HCT116 (cell line): ENCODE results near the gene UBQLN1. TPM values are rescaled to one million over a fixed set of nuclear protein-coding genes. Genes with fewer than 3 reads are reported as not detected.

ENCODE experiments used
- ATAC-seq: fragments of 200-7000 bp; cut with Tn5 transposase; 2 replicates; pipeline ENCODE4 v1.9.1; 2020; ENCODE audit warnings: mild to moderate bottlenecking, moderate library complexity
- BruUV-seq: library from RNA; stranded (reverse); fragments of 400-500 nt; replicated peaks from 2 replicates; lab custom pipeline; 2021; lab: Mats Ljungman, UMichigan
- CTCF ChIA-PET: fragments of 300-600 bp; sonication (Branson Sonifier 250); formaldehyde crosslinking; loops from one replicate; lab custom pipeline; 2021; ENCODE audit warnings: antibody characterized with exemption; lab: Charles Lee
- POLR2A ChIA-PET: fragments of 300-600, 350-600 bp; sonication (Branson Sonifier 250); formaldehyde crosslinking; loops from one replicate; lab custom pipeline; 2021; ENCODE audit warnings: antibody characterized with exemption; lab: Charles Lee
- RAD21 ChIA-PET, 2 experiments: fragments of 300-600 bp; sonication (Branson Sonifier 250); formaldehyde crosslinking; loops; one replicate each; lab custom pipeline; 2023; ENCODE audit warnings: low total read pairs in 2 of 2; ENCODE audit not compliant: uncharacterized antibody in 2 of 2, unreplicated experiment in 2 of 2, low non-redundant PET in 1 of 2; lab: Charles Lee
- DNase-seq: peaks from one replicate; pipeline ENCODE4 v3.0.0-alpha.2; 2010; ENCODE audit warnings: low read depth, low spot score
- H2AFZ ChIP-seq: fragments of 200-600 bp; shearing (Covaris generic), sonication (generic); 2 replicates; pipeline ENCODE4 v1.6.1; 2017; ENCODE audit warnings: low read depth, mixed run types, mixed read lengths, antibody characterized with exemption, low read length; ENCODE audit not compliant: poor library complexity, severe bottlenecking
- H3K27ac ChIP-seq: 2 replicates; pipeline ENCODE4 v1.5.1; 2012; ENCODE audit warnings: low read depth, low read length
- H3K27me3 ChIP-seq: fragments of 200-600 bp; sonication (generic); 2 replicates; pipeline ENCODE4 v1.6.1; 2016; ENCODE audit warnings: mixed run types, low read length, mixed read lengths; ENCODE audit not compliant: insufficient read depth
- H3K36me3 ChIP-seq, 2 experiments: fragments of 200-500 bp in 1 of 2; fragments of 200-600 bp in 1 of 2; sonication (Bioruptor generic) in 1 of 2; sonication (generic) in 1 of 2; 2 replicates each; pipeline versions ENCODE4 v1.5.1 to v1.6.1; 2014 to 2016; ENCODE audit warnings: low read length in 2 of 2, inconsistent platforms in 1 of 2, mixed read lengths in 1 of 2, mixed run types in 1 of 2; ENCODE audit not compliant: insufficient read depth in 2 of 2, control insufficient read depth in 1 of 2
- H3K4me1 ChIP-seq, 2 experiments: fragments of 200-600 bp in 1 of 2; sonication (generic) in 1 of 2; 2 replicates each; pipeline versions ENCODE4 v1.5.1 to v1.6.1; 2012 to 2017; ENCODE audit warnings: low read length in 2 of 2, inconsistent platforms in 1 of 2, mild to moderate bottlenecking in 1 of 2, mixed read lengths in 1 of 2, mixed run types in 1 of 2, moderate library complexity in 1 of 2; ENCODE audit not compliant: insufficient read depth in 2 of 2, control insufficient read depth in 1 of 2
- H3K4me2 ChIP-seq: fragments of 200-600 bp; sonication (generic); 2 replicates; pipeline ENCODE4 v1.6.1; 2017; ENCODE audit warnings: mixed run types, low read length, mixed read lengths
- H3K4me3 ChIP-seq, 2 experiments: fragments of 200-600 bp in 1 of 2; sonication (generic) in 1 of 2; replicated peaks in 1 of 2; 2 replicates each; pipeline ENCODE4 v1.5.1; 2011 to 2016; ENCODE audit warnings: low read length in 2 of 2, control low read depth in 1 of 2, low read depth in 1 of 2, mild to moderate bottlenecking in 1 of 2, mixed read lengths in 1 of 2, mixed run types in 1 of 2
- H3K79me2 ChIP-seq: fragments of 200-600 bp; sonication (generic); 2 replicates; pipeline ENCODE4 v1.6.1; 2017; ENCODE audit warnings: mild to moderate bottlenecking, mixed run types, low read length, moderate library complexity, mixed read lengths; ENCODE audit not compliant: insufficient read depth
- H3K9ac ChIP-seq: fragments of 200-600 bp; sonication (generic); 2 replicates; pipeline ENCODE4 v1.6.1; 2016; ENCODE audit warnings: low read length, mixed read lengths
- H3K9me2 ChIP-seq: fragments of 200-600 bp; sonication (generic), shearing (Covaris generic); 2 replicates; pipeline ENCODE4 v1.6.1; 2017; ENCODE audit warnings: mixed run types, mild to moderate bottlenecking, moderate library complexity; ENCODE audit not compliant: insufficient read depth
- H3K9me3 ChIP-seq, 2 experiments: fragments of 200-500 bp in 1 of 2; fragments of 200-600 bp in 1 of 2; sonication (Bioruptor generic) in 1 of 2; sonication (generic) in 1 of 2; 2 replicates each; pipeline ENCODE4 v1.6.1; 2014 to 2017; ENCODE audit warnings: low read length in 2 of 2, mixed read lengths in 2 of 2, inconsistent platforms in 1 of 2, low read depth in 1 of 2, mild to moderate bottlenecking in 1 of 2, mixed run types in 1 of 2, moderate library complexity in 1 of 2; ENCODE audit not compliant: control insufficient read depth in 1 of 2, insufficient read depth in 1 of 2
- H4K20me1 ChIP-seq: fragments of 200-600 bp; sonication (generic), shearing (Covaris generic); 2 replicates; pipeline ENCODE4 v1.6.1; 2017; ENCODE audit warnings: mixed run types, mild to moderate bottlenecking, moderate library complexity; ENCODE audit not compliant: insufficient read depth
- CBX3 ChIP-seq: IDR thresholded peaks from 2 replicates; pipeline ENCODE4 v1.6.1; 2012; ENCODE audit warnings: low read depth
- EGR1 ChIP-seq: IDR thresholded peaks from 2 replicates; pipeline ENCODE4 v1.6.1; 2012; ENCODE audit warnings: low read depth
- EZH2 ChIP-seq: fragments of 200-600 bp; sonication (generic); IDR thresholded peaks from 2 replicates; pipeline ENCODE4 v1.6.1; 2017; ENCODE audit warnings: antibody characterized with exemption, mixed run types
- EZH2phosphoT487 ChIP-seq: fragments of 200-600 bp; IDR thresholded peaks from 2 replicates; pipeline ENCODE4 v1.6.1; 2018; ENCODE audit warnings: antibody characterized with exemption, borderline replicate concordance
- FOSL1 ChIP-seq: IDR thresholded peaks from 2 replicates; pipeline ENCODE4 v1.6.1; 2012; ENCODE audit warnings: low read depth
- POLR2AphosphoS5 ChIP-seq: IDR thresholded peaks from 2 replicates; pipeline ENCODE4 v1.6.1; 2011; ENCODE audit warnings: mild to moderate bottlenecking, low read depth, low read length, moderate library complexity
- RAD21 ChIP-seq: IDR thresholded peaks from 2 replicates; pipeline ENCODE4 v1.6.1; 2012; ENCODE audit warnings: low read depth, mild to moderate bottlenecking
- SIN3A ChIP-seq: IDR thresholded peaks from 2 replicates; pipeline ENCODE4 v1.6.1; 2012; ENCODE audit warnings: low read depth
- SP1 ChIP-seq: IDR thresholded peaks from 2 replicates; pipeline ENCODE4 v1.6.1; 2012; ENCODE audit warnings: low read depth
- SRF ChIP-seq: IDR thresholded peaks from 2 replicates; pipeline ENCODE4 v1.6.1; 2012; ENCODE audit warnings: low read depth
- YY1 ChIP-seq: IDR thresholded peaks from 2 replicates; pipeline ENCODE4 v1.6.1; 2011; ENCODE audit warnings: low read length, low read depth, moderate library complexity, mild to moderate bottlenecking; ENCODE audit not compliant: insufficient replicate concordance; ENCODE audit errors: extremely low read depth
- ZFX ChIP-seq: fragments of 450-650 bp; IDR thresholded peaks from 2 replicates; pipeline ENCODE4 v1.6.1; 2017
- ZNF274 ChIP-seq: fragments of 200-500 bp; sonication (Bioruptor generic); IDR thresholded peaks from 2 replicates; pipeline ENCODE4 v1.6.1; 2014; ENCODE audit warnings: mild to moderate bottlenecking, low read depth, low read length, inconsistent platforms
- intact Hi-C: fragments of 100-400 bp; cut with micrococcal nuclease; formaldehyde crosslinking; loops from 2 replicates; pipeline ENCODE4 v1.10.0; 2022
- total RNA-seq: library from RNA; stranded (reverse); gene quantifications from one replicate; pipeline ENCODE4 v1.2.1, GENCODE V29; 2021; ENCODE audit not compliant: unreplicated experiment
- TF ChIP-seq, protein P1 (sequence below): IDR thresholded peaks from 2 replicates; pipeline ENCODE4 v1.6.1; 2011; ENCODE audit warnings: mild to moderate bottlenecking, low read length, moderate library complexity; ENCODE audit not compliant: insufficient replicate concordance; ENCODE audit errors: extremely low read depth
- TF ChIP-seq, protein P2 (sequence below): IDR thresholded peaks from 2 replicates; pipeline ENCODE4 v1.6.1; 2012; ENCODE audit warnings: low read depth

Gene UBQLN1
- total RNA-seq, 1 experiment from 2014 or later: 128 TPM

DNA sequence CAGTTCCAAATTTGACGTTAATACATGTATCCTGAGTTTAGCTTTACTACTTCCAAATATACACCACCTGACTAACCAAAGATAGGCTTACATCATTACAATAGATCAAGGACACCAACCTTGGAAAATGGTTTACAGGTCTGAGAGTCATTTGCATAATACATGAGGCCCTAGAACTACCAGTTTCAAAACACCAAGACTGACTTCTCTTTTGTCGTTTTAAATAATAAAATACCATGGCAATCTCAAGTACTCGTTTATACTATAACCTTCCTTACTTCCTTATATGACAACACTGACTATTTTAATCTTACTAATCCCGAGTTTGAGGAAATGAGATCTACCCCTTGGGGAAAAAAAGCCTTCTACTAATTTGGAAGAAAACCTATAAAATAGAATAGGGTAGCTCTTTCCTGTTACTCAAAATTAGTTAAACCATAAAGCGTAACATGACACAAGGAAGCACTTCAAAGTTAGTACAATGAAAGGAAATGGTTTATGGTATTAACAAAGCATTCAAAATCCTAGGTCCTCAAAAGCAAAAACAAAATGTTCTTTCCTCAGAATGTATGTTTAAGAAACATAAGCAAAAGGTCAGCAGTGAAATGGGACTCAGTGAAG is 42.1 kb downstream of the UBQLN1 start:
- no peak for ATAC-seq
- ChIA-PET RAD21 (no interaction called here), CTCF (no interaction called here), POLR2A (interaction anchor here (0.8 kb wide), 1 partner anchor 415 kb away, joined by 3 read pairs; no protein-coding TSS in a partner anchor)
- no peak for DNase-seq
- H2AFZ ChIP-seq: no peak overlapping the region
- H3K36me3 ChIP-seq: peaks cover 39 to 57% of the 10 kb centered on the region in 2 experiments
- TF ChIP-seq, protein P1, sequence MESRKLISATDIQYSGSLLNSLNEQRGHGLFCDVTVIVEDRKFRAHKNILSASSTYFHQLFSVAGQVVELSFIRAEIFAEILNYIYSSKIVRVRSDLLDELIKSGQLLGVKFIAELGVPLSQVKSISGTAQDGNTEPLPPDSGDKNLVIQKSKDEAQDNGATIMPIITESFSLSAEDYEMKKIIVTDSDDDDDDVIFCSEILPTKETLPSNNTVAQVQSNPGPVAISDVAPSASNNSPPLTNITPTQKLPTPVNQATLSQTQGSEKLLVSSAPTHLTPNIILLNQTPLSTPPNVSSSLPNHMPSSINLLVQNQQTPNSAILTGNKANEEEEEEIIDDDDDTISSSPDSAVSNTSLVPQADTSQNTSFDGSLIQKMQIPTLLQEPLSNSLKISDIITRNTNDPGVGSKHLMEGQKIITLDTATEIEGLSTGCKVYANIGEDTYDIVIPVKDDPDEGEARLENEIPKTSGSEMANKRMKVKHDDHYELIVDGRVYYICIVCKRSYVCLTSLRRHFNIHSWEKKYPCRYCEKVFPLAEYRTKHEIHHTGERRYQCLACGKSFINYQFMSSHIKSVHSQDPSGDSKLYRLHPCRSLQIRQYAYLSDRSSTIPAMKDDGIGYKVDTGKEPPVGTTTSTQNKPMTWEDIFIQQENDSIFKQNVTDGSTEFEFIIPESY: no peak
- TF ChIP-seq POLR2AphosphoS5 (no peak), YY1 (no peak), EGR1 (no peak), SRF (no peak)
- no TSS peak for BruUV-seq
- no peak overlapping the region for H3K4me3 ChIP-seq
- H4K20me1 ChIP-seq: peaks cover 8% of the 10 kb centered on the region; the same call in 1 of the 2 replicates
- no peaks in the 10 kb centered on the region for H3K27me3 ChIP-seq
- no peak overlapping the region for H3K9ac ChIP-seq
- H3K27ac ChIP-seq: no peak overlapping the region
- H3K79me2 ChIP-seq: peaks cover 89% of the 10 kb centered on the region
- H3K4me2 ChIP-seq: no peak overlapping the region
- H3K4me1 ChIP-seq: no peaks in the 10 kb centered on the region
- H3K9me2 ChIP-seq: no peaks in the 10 kb centered on the region
- intact Hi-C loops: no loop called here
- H3K9me3 ChIP-seq: no peaks in the 10 kb centered on the region

DNA sequence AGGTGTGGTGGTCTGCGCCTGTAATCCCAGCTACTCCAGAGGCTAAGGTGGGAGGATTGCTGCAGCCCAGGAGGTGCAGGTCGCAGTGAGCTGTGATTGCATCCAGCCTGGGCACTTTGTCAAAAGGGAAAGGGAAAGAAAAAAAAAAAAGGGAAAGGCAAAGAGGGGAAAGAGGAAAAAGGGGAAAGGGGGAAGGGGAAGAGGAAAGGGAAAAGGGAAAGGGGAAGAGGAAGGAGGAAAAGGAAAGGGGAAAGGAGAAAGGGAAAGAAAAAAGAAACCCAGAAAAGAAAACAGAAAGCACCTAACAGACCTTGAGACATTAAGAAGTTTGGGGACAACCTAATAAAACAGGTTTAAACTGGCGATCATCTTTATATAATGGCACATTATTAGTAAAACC is 44.8 kb downstream of the UBQLN1 start:
- no peaks in the 10 kb centered on the region for H3K4me1 ChIP-seq
- H3K27ac ChIP-seq: no peak overlapping the region
- H4K20me1 ChIP-seq: peaks cover 5% of the 10 kb centered on the region; the same call in 1 of the 2 replicates
- H3K9me3 ChIP-seq: no peaks in the 10 kb centered on the region
- no peak overlapping the region for H3K4me3 ChIP-seq
- peaks cover 47 to 64% of the 10 kb centered on the region in 2 experiments for H3K36me3 ChIP-seq
- H3K9me2 ChIP-seq: no peaks in the 10 kb centered on the region
- H3K79me2 ChIP-seq: peaks cover 76% of the 10 kb centered on the region
- ChIA-PET CTCF (no interaction called here), RAD21 (no interaction called here), POLR2A (no interaction called here)
- no peak overlapping the region for H3K4me2 ChIP-seq
- ATAC-seq: no peak
- no peaks in the 10 kb centered on the region for H3K27me3 ChIP-seq
- intact Hi-C loops: no loop called here
- BruUV-seq: no TSS peak
- H3K9ac ChIP-seq: no peak overlapping the region
- no peak overlapping the region for H2AFZ ChIP-seq
- no peak for DNase-seq
- TF ChIP-seq ZNF274: no peak
- no peak for TF ChIP-seq RAD21
- TF ChIP-seq YY1: no peak
- TF ChIP-seq EZH2phosphoT487: no peak
- no peak for TF ChIP-seq EZH2
- no peak for TF ChIP-seq POLR2AphosphoS5
- no peak for TF ChIP-seq EGR1
- TF ChIP-seq CBX3: no peak
- no peak for TF ChIP-seq ZFX
- TF ChIP-seq SP1: no peak
- no peak for TF ChIP-seq SIN3A
- no peak for TF ChIP-seq FOSL1
- TF ChIP-seq, protein P2, sequence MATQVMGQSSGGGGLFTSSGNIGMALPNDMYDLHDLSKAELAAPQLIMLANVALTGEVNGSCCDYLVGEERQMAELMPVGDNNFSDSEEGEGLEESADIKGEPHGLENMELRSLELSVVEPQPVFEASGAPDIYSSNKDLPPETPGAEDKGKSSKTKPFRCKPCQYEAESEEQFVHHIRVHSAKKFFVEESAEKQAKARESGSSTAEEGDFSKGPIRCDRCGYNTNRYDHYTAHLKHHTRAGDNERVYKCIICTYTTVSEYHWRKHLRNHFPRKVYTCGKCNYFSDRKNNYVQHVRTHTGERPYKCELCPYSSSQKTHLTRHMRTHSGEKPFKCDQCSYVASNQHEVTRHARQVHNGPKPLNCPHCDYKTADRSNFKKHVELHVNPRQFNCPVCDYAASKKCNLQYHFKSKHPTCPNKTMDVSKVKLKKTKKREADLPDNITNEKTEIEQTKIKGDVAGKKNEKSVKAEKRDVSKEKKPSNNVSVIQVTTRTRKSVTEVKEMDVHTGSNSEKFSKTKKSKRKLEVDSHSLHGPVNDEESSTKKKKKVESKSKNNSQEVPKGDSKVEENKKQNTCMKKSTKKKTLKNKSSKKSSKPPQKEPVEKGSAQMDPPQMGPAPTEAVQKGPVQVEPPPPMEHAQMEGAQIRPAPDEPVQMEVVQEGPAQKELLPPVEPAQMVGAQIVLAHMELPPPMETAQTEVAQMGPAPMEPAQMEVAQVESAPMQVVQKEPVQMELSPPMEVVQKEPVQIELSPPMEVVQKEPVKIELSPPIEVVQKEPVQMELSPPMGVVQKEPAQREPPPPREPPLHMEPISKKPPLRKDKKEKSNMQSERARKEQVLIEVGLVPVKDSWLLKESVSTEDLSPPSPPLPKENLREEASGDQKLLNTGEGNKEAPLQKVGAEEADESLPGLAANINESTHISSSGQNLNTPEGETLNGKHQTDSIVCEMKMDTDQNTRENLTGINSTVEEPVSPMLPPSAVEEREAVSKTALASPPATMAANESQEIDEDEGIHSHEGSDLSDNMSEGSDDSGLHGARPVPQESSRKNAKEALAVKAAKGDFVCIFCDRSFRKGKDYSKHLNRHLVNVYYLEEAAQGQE: no peak
